ENCODE measurements around the gene GOLGA1.

GOLGA1 gene

DNA sequence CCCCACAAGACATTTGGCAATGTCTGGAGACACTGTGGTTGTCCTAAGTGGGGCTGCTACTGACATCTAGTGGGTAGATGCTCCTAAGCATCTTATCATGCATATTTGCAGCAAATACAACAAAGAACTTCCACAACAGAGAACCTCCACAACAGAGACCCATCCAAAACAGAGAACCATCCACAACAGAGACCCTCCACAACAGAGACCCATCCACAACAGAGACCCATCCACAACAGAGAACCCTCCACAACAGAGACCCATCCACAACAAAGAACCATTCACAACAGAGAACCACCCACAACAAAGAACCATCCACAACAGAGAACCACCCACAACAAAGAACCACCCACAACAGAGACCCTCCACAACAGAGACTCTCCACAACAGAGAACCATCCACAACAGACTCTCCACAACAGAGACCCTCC, 46.1 kb downstream of the GOLGA1 start:
- Histone ChIP-seq H3K27me3 (no peaks in the 10 kb centered on the region), H3K36me3 (peaks cover 42 to 94% (median 66%) of the 10 kb centered on the region in 3 donors), H3K4me3 (no peak overlapping the region), H3K27ac (no peak overlapping the region), H3K4me1 (no peaks in the 10 kb centered on the region), H3K9me3 (no peaks in the 10 kb centered on the region)
- intact Hi-C loops (cut with DNase I; ENCODE audit: low total_unique reads): no loop called here
- DNase-seq: no peak
- TF ChIP-seq, protein P1, sequence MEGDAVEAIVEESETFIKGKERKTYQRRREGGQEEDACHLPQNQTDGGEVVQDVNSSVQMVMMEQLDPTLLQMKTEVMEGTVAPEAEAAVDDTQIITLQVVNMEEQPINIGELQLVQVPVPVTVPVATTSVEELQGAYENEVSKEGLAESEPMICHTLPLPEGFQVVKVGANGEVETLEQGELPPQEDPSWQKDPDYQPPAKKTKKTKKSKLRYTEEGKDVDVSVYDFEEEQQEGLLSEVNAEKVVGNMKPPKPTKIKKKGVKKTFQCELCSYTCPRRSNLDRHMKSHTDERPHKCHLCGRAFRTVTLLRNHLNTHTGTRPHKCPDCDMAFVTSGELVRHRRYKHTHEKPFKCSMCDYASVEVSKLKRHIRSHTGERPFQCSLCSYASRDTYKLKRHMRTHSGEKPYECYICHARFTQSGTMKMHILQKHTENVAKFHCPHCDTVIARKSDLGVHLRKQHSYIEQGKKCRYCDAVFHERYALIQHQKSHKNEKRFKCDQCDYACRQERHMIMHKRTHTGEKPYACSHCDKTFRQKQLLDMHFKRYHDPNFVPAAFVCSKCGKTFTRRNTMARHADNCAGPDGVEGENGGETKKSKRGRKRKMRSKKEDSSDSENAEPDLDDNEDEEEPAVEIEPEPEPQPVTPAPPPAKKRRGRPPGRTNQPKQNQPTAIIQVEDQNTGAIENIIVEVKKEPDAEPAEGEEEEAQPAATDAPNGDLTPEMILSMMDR (IDR thresholded peaks at IDR 0.05): no peak

DNA sequence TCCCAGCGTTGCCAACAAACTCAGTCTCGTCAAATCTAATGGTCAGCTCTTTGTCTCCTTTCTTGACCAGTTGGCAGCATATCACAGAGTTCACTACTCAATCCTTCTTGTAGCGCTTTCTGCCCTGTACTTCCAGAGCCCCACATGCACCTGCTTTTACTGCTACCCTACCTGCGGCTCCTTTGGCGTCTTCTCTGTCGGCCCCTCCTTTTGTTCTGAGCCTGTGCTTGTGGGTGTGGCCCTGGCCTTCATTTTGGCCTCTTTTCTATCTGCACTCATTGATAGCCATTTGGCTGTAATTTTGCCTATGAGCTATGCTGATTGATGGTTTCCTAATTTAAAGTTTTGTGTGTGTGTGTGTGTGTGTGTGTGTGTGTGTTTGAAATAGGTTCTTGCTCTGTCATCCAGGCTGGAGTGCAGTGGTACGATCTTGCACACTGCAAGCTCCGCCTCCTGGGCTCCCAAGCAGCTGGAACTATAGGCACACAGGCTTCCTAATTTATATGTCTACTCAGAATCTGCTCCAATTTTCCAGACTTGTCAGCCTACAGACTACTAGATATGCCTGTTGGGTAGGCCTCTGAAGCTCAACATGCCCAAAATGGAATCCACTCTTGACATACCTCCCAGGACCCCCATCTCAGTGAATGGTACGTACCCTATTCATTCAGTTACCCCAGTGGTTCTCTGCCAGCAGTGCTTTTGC, 46.7 kb downstream of the GOLGA1 start:
- intact Hi-C loops (cut with DNase I; ENCODE audit: low total_unique reads): no loop called here

DNA sequence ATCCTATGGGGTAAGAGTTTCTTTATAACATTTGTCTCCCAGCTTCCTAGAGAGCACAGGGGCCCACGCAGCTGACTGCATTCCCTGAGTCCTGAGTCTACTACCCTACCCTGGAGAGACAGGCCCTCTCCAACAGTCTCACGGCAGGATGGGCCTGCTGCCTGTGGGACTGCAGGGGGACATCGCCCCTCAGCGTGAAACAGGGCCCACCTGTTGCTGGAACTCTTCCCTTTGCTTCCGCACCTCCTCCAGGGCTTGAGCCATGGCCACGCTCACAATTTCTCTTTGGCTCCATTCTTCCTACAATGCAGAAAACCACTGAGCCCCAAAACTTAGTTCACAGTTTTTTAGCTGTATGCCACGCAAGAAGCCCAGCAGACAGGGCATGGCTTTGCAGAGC, 50.7 kb downstream of the GOLGA1 start:
- peaks cover 59 to 96% (median 84%) of the 10 kb centered on the region in 3 donors for H3K36me3 ChIP-seq
- intact Hi-C loops (cut with DNase I; ENCODE audit: low total_unique reads): no loop called here

More for the DNA sequence above, 46.7 kb downstream of the GOLGA1 start:
- H3K27ac ChIP-seq: no peak overlapping the region
- H3K4me3 ChIP-seq: no peak overlapping the region
- no peak for DNase-seq
- H3K9me3 ChIP-seq: no peaks in the 10 kb centered on the region
- H3K4me1 ChIP-seq: no peaks in the 10 kb centered on the region
- H3K36me3 ChIP-seq: peaks cover 43 to 94% (median 66%) of the 10 kb centered on the region in 3 donors
- no peaks in the 10 kb centered on the region for H3K27me3 ChIP-seq
- TF ChIP-seq, protein P1 (IDR thresholded peaks at IDR 0.05): no peak

DNA sequence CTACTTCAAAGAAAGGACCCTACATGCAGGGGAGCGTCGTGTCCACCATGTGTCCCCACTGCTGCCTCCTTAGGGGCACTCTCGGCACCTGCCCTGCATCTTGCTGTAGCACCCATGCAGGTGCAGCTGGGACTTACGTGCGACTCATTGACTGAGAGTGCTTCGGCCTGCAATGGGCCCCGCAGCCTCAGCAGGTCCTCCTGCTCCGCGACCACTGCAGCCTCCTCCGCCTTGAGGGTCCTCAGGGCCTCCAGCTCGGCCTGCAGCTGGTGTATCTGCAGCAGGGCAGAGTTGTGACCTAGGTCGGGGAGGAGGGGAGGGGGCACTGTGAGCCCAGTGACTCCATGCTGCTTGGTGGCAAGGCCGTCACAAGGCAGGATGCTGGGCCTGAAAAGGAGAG, 51.9 kb downstream of the GOLGA1 start:
- DNase-seq: no peak
- TF ChIP-seq, protein P1 (IDR thresholded peaks at IDR 0.05): no peak
- Histone ChIP-seq H3K4me3 (no peak overlapping the region), H3K27ac (no peak overlapping the region), H3K9me3 (no peaks in the 10 kb centered on the region), H3K36me3 (peaks cover 58 to 98% (median 92%) of the 10 kb centered on the region in 3 donors), H3K27me3 (no peaks in the 10 kb centered on the region), H3K4me1 (no peaks in the 10 kb centered on the region)
- intact Hi-C loops (cut with DNase I; ENCODE audit: low total_unique reads): no loop called here

More for the DNA sequence above, 50.7 kb downstream of the GOLGA1 start:
- no peak for DNase-seq
- H3K4me3 ChIP-seq: no peak overlapping the region
- no peaks in the 10 kb centered on the region for H3K9me3 ChIP-seq
- no peak overlapping the region for H3K27ac ChIP-seq
- H3K27me3 ChIP-seq: no peaks in the 10 kb centered on the region
- TF ChIP-seq, protein P1 (IDR thresholded peaks at IDR 0.05): no peak
- no peaks in the 10 kb centered on the region for H3K4me1 ChIP-seq

DNA sequence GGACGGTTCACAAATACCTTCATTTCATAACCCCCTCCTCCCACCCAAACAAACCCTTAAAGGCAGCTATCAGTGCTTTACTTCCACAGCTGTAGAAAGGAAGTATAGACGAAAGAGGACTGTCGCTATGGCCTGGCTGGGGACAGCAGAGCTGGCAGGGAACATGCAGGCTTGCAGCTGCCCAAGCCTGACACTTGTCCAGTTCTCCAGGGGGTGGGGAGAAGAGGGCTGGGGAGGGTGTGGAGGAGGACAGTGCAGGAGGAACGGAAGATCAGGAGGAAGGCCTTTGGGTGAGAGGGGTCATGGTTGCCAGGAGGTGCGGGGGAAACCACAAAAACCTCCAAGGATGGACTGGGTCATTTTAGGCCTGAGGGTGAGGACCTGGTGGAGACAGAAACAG, 53.1 kb downstream of the GOLGA1 start:
- Histone ChIP-seq H3K4me3 (no peak overlapping the region), H3K9me3 (no peaks in the 10 kb centered on the region), H3K36me3 (peaks cover 47 to 97% (median 87%) of the 10 kb centered on the region in 3 donors), H3K27me3 (no peaks in the 10 kb centered on the region), H3K27ac (no peak overlapping the region), H3K4me1 (no peaks in the 10 kb centered on the region)
- TF ChIP-seq, protein P1 (IDR thresholded peaks at IDR 0.05): no peak
- intact Hi-C loops (cut with DNase I; ENCODE audit: low total_unique reads): no loop called here
- no peak for DNase-seq

Measured in tibial artery (tissue), 4 donors.